ACC112 (cell line): ENCODE measurements around the gene TNFRSF13B.
"Not testable (repeated sequence)": the region's sequence is repeated elsewhere in the genome, so short reads cannot be mapped to it uniquely, and the experiment has no call there.

Source experiments
- H2AFZ ChIP-seq: fragments of 200-600 bp; sonication (generic); one replicate; pipeline ENCODE4 v1.6.0; 2017; ENCODE audit warnings: antibody characterized with exemption, low read length; ENCODE audit not compliant: unreplicated experiment
- H3K27ac ChIP-seq: fragments of 200-600 bp; sonication (generic); 2 replicates; pipeline ENCODE4 v1.5.1; 2014; ENCODE audit warnings: low read depth, mild to moderate bottlenecking, antibody characterized with exemption, low read length, moderate library complexity
- H3K27me3 ChIP-seq: fragments of 200-600 bp; sonication (generic); 2 replicates; pipeline ENCODE4 v1.6.1; 2014; ENCODE audit warnings: mild to moderate bottlenecking, antibody characterized with exemption, low read length, moderate library complexity, mixed read lengths; ENCODE audit not compliant: insufficient read depth
- H3K36me3 ChIP-seq: fragments of 200-600 bp; sonication (generic); 2 replicates; pipeline ENCODE4 v1.6.1; 2016; ENCODE audit warnings: mild to moderate bottlenecking, antibody characterized with exemption, low read length, moderate library complexity, mixed read lengths; ENCODE audit not compliant: insufficient read depth
- H3K4me1 ChIP-seq: fragments of 200-600 bp; sonication (generic); one replicate; pipeline ENCODE4 v1.6.1; 2016; ENCODE audit warnings: low read length, mixed read lengths; ENCODE audit not compliant: insufficient read depth, unreplicated experiment, control insufficient read depth
- H3K4me3 ChIP-seq: fragments of 200-600 bp; sonication (generic); 2 replicates; pipeline ENCODE4 v1.5.1; 2014; ENCODE audit warnings: mild to moderate bottlenecking, low read depth, low read length
- H3K79me2 ChIP-seq: fragments of 200-600 bp; sonication (generic); one replicate; pipeline ENCODE4 v1.6.0; 2016; ENCODE audit warnings: low read length; ENCODE audit not compliant: control insufficient read depth, unreplicated experiment, insufficient read depth

The TNFRSF13B gene

DNA sequence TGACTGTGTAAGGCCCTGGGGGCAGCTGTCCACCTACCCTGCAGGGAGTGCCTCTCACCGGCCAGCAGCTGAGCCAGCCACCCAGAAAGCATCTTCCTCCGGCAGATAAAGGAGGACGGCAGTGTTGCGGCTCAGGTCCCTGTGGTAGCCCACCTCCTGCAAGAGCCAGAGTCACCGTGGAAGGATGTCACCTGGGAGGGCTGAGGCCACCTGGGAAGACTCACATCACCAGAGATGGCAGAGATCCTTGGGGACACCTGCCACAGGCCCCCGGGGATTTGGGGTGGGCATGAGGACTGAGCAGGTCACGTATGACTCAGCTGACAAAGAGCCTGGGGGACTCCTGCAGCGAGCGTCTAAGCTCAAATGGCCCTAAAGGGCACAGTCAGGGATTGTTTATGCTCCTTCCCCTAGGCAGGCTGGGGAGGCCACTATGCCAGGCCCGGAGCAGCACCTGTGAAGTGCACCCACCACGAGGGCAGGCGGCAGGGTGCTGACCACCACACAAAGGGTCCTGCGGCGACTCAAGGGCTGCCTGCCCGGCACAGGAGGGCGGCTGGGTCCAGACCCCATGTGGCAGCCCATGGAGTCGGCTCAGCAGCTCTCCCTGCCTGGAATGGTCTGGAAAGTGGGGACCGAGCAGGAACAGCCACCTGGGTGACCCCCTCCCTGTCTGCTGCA, 44.1 kb downstream of the TNFRSF13B start:
- H3K79me2 ChIP-seq, result no peaks in the 10 kb centered on the region
- no peak overlapping the region for H3K27ac ChIP-seq
- H3K4me3 ChIP-seq, result no peak overlapping the region
- no peaks in the 10 kb centered on the region for H3K27me3 ChIP-seq
- no peak overlapping the region for H2AFZ ChIP-seq
- H3K4me1 ChIP-seq, result no peaks in the 10 kb centered on the region
- H3K36me3 ChIP-seq, result no peaks in the 10 kb centered on the region

DNA sequence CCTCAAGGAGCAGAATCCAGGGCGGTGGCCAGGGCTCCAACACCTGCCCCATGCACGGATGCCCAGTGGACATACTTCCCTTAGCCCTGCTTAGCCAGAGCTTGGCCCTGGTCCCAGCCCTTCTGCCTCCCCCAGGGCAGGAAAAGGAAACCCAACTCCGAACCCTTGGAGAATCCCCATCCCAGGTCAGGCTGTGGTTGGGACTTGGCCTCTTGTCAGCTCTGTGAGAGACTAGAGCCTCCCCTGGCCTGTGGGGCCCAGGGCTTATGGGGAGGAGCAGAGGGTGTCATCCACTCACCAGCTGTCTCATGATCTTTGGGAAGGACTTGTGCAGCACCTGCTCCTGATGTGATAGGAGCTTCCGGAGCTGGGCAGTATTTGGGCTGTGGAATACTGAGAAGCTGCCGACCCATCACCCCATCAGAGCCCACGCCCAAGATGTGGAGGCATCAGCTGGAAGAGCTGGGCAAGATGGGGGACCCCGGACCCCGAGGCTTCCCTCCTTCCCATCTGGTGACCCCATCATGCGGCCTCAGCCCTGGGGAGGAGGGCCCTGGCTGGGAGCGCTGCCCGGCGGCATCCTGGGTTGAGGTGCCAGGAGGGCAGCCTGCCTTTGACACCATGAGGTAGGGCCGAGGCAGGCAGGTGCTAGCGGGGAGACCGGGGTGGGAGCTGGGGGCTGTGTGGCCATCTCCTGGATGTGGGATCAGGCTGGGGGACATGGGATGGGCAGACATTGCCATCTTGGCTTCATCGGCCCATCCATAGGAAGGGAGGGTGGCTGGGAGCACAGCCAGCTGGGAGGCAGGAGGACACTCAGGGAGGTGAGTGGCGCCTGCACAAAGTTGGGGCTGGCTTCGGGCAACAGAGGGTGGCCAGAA, 45.1 kb downstream of the TNFRSF13B start:
- Histone ChIP-seq H3K4me1 (no peaks in the 10 kb centered on the region), H3K27ac (no peak overlapping the region), H3K4me3 (no peak overlapping the region), H2AFZ (no peak overlapping the region), H3K79me2 (no peaks in the 10 kb centered on the region), H3K27me3 (no peaks in the 10 kb centered on the region), H3K36me3 (no peaks in the 10 kb centered on the region)

DNA sequence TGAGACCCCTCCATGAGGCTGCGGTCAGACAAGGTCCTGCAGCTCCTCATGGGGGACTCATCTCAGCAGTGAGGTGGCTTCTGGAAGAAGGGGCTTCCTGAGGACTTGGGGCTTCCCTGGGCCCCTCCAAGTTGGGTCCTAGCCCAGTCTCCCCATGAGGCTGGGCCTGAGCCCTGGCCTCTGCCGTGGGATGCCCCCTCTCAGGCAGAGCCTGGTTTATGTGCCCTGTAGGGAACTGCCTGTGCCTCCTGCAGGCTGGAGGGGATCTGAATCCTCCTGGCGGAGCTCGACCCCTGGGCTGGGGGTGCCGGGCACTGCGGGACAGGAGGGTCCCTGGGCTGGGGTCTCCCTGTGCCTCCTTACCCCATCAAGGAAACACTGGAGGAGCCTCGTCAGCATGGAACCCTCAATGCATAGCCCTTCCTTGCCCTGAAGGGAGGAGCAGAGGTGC, 45.8 kb downstream of the TNFRSF13B start:
- no peaks in the 10 kb centered on the region for H3K79me2 ChIP-seq
- no peaks in the 10 kb centered on the region for H3K36me3 ChIP-seq
- no peaks in the 10 kb centered on the region for H3K27me3 ChIP-seq
- no peaks in the 10 kb centered on the region for H3K4me1 ChIP-seq
- H3K27ac ChIP-seq, result no peak overlapping the region
- no peak overlapping the region for H3K4me3 ChIP-seq
- H2AFZ ChIP-seq, result no peak overlapping the region

DNA sequence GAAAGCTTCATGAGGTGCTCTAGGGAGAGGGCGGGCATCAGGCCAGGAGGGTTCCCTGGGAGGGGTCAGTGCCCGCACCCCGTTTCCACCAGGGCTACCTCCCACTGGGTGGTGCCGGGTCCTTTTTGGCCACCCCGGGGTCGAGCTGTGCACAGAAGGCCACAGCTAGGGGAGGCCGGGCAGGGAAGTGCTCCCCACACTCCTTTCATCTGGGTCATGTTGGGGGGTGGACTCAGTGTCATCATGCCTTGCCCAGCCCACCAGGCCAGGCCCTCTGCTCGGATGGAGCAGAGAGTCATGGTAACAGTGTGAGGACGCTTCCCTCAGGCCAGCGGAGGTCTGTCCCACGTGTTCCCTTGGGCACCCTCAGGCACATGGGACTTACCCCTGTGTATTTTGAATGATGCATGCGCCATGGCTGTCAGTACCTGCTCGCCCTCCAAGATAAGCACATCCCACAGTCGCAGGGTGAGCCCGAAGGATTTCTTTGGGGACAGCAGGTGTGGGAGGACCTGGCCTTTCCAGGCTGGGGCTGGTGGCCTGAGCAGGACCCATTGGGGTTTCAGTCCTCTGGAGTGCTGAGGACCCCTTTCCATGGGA, 46.4 kb downstream of the TNFRSF13B start:
- H3K79me2 ChIP-seq, result no peaks in the 10 kb centered on the region
- H3K4me3 ChIP-seq, result no peak overlapping the region
- H3K27ac ChIP-seq, result no peak overlapping the region
- no peaks in the 10 kb centered on the region for H3K27me3 ChIP-seq
- H2AFZ ChIP-seq, result no peak overlapping the region
- no peaks in the 10 kb centered on the region for H3K4me1 ChIP-seq
- H3K36me3 ChIP-seq, result no peaks in the 10 kb centered on the region

DNA sequence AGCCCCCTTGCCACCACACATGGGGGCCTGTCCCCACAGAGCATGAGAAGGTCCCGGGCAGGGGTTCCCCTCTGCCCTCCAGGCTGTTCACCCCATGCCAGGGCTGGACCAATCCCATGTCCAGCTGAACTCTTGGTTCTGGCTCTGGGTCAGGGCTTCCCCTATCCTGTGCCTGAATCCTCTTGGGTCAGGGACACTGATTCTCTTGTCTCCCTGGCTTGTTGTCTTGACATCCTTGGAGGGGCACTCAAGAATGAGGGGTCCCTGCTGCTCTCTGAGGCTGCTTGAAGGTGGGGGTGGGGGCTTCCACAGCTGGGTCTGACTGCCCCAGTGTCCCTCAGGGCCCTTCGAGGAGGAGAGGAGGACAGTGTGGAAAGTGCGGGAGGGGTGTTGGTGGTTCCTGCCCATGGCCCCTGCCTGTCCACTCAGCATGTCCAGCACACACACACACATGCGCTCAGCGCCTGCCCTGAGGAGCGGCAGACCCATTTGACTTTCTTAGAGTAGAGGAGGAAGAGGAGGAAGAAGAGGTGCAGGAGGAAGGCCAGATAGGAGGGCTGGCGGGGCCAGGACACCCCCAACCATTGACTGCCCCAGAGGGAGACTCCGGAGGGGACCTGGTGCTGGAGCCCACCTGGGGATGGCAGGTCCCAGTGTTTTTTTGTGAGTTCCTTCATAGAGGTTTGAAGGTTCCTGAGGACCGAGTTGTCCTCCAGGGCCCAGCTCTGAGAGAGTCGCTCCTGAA, 47.0 kb downstream of the TNFRSF13B start:
- H2AFZ ChIP-seq, result no peak overlapping the region
- H3K79me2 ChIP-seq, result no peaks in the 10 kb centered on the region
- H3K4me1 ChIP-seq, result no peaks in the 10 kb centered on the region
- H3K27ac ChIP-seq, result no peak overlapping the region
- no peaks in the 10 kb centered on the region for H3K27me3 ChIP-seq
- H3K4me3 ChIP-seq, result no peak overlapping the region
- H3K36me3 ChIP-seq, result no peaks in the 10 kb centered on the region

DNA sequence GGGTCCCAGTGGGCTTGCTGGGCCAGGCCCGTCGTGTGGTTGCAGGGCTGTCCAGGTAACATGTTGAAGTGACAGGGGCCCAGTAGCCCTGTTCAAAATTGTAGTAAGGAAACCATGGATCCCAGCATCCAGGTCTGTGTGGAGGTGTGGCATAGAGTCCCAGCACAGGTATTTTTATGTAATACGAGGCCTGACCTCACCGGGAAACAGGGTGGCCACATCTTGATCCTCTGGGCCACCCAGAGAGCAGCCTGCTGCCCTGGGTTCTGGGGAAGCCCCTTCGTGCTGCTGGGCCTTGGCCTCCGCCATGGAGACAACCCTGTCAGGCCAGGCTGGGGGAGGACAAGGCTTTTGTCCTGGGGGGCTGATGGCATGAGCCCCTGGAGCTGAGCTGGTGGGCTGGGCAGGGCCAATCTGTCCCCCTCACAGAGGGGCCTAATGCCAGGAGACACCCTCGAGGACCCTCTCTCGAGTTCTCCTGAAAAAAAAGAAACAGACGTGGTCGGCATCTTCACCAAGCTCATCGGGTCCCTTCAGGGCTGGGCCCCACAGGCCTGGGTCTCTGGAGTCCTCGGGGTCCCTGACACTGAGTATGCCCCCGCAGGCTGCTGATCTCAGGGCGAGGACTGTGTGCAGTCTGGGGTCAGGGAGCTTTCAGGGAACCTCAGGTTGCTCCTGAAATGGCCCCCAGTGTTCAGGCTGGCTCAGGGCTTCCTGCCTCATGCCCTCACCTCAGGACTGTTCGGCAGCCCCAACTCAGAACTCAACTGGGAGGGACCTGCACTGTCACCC, 47.8 kb downstream of the TNFRSF13B start:
- no peaks in the 10 kb centered on the region for H3K27me3 ChIP-seq
- H3K4me3 ChIP-seq, result no peak overlapping the region
- H3K79me2 ChIP-seq, result no peaks in the 10 kb centered on the region
- H3K36me3 ChIP-seq, result no peaks in the 10 kb centered on the region
- no peak overlapping the region for H2AFZ ChIP-seq
- H3K27ac ChIP-seq, result no peak overlapping the region
- no peaks in the 10 kb centered on the region for H3K4me1 ChIP-seq

DNA sequence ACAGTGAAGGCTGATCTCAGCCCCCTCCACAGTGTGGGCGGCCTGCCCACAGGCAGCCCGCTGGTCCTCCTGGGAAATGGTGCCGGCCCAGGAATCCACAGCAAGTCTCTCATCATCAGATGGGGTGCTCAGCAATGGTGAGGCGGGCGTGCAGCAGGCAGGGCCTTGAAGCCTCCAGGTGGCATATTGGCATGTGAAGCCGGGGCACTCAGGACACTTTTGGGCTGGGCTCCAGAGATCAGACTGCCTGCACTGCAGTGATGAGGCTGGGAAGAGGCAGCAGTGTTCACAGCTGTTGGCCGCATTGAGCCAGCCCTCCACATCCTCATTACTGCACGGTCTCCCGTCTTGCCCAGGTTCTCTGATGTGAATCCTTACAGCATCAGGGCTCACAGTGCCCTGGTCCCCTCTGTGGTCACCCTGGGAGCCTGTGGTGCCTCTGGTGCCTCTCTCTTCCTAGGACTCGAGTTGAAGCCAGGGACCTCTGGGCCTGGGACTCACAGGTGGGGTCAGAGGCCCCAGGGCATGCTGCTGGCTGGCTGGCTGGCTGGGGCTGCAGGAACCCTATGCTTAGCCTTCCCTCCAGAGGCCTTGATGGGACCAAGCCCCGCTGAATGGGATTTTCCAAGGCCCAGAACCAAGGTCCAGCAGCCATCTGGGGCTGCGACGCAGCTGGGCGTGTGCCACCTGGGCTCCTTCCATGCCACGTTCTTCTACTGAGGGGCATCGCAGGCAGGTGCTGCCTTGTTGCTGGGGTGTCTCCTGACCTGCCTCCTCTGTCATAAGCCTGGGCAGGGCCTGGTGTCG, 48.6 kb downstream of the TNFRSF13B start:
- H3K79me2 ChIP-seq, result no peaks in the 10 kb centered on the region
- no peaks in the 10 kb centered on the region for H3K36me3 ChIP-seq
- H3K4me3 ChIP-seq, result no peak overlapping the region
- no peak overlapping the region for H2AFZ ChIP-seq
- H3K27ac ChIP-seq, result no peak overlapping the region
- H3K27me3 ChIP-seq, result no peaks in the 10 kb centered on the region
- no peaks in the 10 kb centered on the region for H3K4me1 ChIP-seq

DNA sequence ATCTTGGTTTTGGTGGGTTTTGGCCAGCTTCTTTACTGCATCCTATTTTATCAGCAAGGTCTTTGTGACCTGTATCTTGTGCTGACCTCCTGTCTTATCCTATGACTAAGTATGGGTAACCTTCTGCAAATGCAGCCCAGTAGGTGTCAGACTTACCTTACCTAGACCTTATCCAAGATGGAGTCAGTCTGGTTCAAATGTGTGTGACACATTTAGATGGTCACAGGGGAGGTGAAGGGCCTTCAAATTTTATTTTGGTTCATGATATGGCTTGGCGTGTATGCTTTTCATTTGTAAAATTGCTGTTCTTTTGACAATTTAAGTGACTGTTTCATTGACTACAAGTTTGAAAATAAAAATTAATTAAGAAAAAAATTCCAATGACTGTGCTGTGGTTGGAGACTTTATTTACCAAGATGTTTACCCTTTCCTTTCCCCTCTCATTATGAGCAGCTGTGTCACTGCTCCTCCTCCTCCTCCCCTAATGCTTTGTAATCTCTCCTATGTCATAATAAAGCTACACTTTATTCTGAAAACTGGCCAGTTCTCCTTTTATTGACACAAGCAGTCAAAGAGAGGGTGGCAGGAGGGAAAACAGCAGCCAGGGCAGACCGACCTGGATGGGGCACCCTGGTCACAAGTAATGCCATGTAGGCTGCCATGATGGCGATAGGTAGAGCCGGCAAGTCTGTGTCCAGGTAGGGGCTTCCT, 49.4 kb downstream of the TNFRSF13B start:
- H3K36me3 ChIP-seq, result no peaks in the 10 kb centered on the region
- H3K4me1 ChIP-seq, result no peaks in the 10 kb centered on the region
- H3K4me3 ChIP-seq, result no peak overlapping the region
- no peaks in the 10 kb centered on the region for H3K79me2 ChIP-seq
- H3K27ac ChIP-seq, result no peak overlapping the region
- no peak overlapping the region for H2AFZ ChIP-seq
- no peaks in the 10 kb centered on the region for H3K27me3 ChIP-seq

DNA sequence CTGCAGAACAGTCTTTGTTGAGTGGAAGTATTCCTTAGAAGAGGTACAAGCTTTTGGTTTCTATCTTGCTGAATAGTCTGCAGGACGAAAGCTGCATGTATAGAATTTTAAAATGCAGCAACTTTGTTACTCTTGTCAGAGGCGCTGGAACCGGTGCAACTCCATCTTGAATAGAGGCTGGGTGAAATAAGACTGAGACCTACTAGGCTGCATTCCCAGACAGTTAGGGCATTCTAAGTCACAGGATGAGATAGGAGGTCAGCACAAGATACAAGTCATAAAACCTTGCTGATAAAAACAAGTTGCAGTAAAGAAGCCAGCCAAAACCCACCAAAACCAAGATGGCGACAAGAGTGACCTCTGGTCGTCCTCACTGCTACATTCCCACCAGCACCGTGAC, 50.5 kb downstream of the TNFRSF13B start:
- not testable (repeated sequence) for H3K27ac ChIP-seq, H3K27me3 ChIP-seq, H3K4me3 ChIP-seq, H2AFZ ChIP-seq, H3K79me2 ChIP-seq, H3K4me1 ChIP-seq, H3K36me3 ChIP-seq
